NCI-H2029 treated with DMSO at 0.1 percent for 48 hours (cell line): Measurements from ENCODE around the gene DNAJC21.

ENCODE experiments used
- DNase-seq: peaks from one replicate; lab custom pipeline; 2025; lab: John Stamatoyannopoulos, UW

DNAJC21 gene

GRCh38 chr5:34982823-34983222, 53.5 kb downstream of the DNAJC21 start:
- no peak for DNase-seq

DNA sequence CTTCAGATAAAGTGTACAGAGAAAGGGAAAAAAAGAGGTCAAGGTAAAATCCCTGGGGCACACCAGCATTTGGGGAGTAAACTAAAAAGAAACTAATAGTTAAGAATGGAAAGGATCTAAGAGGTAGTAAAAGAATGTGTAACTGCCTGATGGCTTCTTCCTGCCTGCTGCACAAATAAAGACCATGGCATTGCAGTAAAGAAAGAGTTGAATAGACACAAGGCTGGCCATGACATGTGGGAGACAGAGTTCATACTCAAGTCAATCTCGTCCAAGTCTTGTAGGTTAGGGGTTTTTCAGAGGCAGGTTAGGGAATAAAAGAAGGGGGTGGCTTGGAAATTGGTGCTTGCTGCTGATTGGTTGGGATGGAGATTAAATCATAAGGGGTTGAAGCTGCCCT, 57.6 kb downstream of the DNAJC21 start:
- no peak for DNase-seq

GRCh38 chr5:34991486-34992238, 62.3 kb downstream of the DNAJC21 start:
- DNase-seq = no peak

GRCh38 chr5:34993951-34994350, 64.6 kb downstream of the DNAJC21 start:
- no peak for DNase-seq

DNA sequence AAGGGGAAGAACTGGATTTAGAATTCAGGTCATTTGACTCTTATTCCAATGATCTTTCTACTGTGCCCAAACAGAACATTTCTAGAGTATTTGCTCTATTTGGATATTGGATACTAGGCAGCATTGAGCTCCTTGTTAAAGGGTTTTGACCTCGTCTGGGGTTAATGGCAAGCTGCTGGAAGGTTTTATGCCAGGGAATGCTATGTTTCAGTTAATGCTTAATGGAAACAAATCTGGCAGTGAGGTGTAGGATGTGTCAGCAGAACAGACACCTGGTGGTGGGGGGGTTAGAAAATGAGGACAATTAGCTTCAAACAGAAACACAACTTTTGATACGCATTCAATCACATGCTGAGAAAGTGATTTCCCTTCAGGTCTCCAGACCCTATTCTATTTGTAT, 66.9 kb downstream of the DNAJC21 start:
- no peak for DNase-seq

GRCh38 chr5:34998058-34998789, 68.9 kb downstream of the DNAJC21 start:
- peak; percentile 30 for DNase-seq

DNA sequence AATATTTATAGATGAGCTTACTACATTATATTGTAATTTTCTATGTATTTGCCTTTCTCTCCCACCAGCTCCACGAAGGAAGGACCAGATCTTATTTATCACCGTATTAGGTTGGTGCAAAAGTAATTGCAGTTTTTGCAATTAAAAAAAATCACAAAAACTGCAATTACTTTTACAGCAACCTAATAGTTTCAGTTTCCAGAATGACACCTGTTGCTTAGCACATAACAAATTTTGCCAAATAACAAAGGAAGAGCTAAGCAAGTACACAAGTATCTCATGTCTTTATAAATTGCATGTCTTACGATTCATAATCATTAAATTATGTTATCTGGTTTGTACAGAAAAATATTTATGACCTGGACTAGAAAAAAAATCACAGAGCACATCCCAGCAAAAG, 72.5 kb downstream of the DNAJC21 start:
- no peak for DNase-seq

DNA sequence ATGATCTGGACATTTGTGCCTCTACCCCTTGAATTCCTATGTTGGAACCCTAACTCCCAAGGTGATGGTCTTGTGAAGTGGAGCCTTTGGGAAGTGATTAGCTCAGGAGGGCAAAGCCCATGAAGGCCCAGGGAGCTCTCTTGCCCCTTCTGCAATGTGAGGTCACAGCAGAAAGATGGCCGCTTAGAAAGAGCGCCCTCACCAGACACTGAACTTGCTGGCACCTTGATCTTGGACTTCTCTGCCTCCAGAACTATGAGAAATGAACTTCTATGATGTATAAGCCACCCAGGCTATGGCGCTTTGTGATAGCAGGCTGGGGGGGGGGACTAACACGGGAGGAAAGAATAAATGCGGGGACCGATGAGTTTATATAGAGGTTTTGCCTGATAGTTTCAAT, 73.1 kb downstream of the DNAJC21 start:
- DNase-seq = no peak

GRCh38 chr5:35003018-35003957, 73.9 kb downstream of the DNAJC21 start:
- peak; percentile 60 for DNase-seq

- DNase-seq = no peak
Observed at GRCh38 chr5:35004200-35004599, 74.8 kb downstream of the DNAJC21 start.

GRCh38 chr5:35004771-35005170, 75.4 kb downstream of the DNAJC21 start:
- DNase-seq = no peak
